NOMO-1 treated with DMSO at 0.1 percent for 48 hours (cell line): ENCODE measurements around the gene FDPS.
A peak's percentile ranks its signal among the peaks of the same experiment; 100 is the strongest.
"Not testable (repeated sequence)": the region's sequence is repeated elsewhere in the genome, so short reads cannot be mapped to it uniquely, and the experiment has no call there.

Source experiments
- DNase-seq: peaks from one replicate; lab custom pipeline; 2025; ENCODE audit not compliant: unreplicated experiment; lab: John Stamatoyannopoulos, UW

The FDPS gene

DNA sequence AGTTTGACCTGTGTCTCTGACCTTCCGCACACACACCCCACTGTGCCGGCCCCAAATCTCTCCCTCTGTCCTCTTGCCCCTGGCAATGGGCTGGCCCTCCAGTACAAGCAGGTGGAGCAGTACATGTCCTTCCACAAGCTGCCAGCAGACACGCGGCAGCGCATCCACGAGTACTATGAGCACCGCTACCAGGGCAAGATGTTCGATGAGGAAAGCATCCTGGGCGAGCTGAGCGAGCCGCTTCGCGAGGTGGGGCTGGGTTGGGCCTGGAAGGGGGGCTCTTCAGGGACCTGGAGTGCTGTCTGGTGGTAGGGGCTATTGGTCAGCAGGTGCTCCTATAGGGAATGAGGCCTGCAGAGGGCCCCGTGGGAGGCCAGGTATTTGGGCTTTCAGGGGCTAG, 23.6 kb upstream of the FDPS start:
- DNase-seq: no peak

DNA sequence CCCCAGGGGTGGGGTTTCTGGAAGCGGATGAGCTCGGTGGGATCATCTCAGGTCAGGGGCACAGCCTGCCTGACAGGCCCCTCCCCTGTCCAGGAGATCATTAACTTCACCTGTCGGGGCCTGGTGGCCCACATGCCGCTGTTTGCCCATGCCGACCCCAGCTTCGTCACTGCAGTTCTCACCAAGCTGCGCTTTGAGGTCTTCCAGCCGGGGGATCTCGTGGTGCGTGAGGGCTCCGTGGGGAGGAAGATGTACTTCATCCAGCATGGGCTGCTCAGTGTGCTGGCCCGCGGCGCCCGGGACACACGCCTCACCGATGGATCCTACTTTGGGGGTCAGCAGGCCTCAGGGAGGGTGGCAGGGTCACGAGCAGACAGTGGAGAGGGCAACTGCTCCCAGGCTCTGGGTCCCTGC, 23.0 kb upstream of the FDPS start:
- DNase-seq: no peak

DNA sequence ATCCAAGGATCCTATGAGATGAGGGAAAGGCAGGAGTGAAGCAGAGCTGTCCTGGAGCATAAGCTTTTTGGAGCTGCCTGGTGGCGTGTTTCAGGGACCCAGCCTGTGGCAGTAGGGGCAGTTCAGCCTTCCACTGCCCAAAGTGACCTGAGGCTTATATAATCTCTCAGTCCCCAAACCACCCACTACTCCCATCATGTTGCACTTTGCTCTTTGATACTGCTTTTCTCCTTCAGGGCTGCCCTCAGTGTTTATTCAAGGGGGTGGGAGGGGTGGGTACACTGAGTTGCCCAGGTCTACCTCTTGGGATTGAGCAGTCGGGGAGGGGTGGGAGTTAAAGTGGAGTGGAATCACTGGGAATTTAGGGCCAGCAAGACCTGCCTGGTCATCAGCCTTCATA, 22.1 kb upstream of the FDPS start:
- DNase-seq: no peak

DNA sequence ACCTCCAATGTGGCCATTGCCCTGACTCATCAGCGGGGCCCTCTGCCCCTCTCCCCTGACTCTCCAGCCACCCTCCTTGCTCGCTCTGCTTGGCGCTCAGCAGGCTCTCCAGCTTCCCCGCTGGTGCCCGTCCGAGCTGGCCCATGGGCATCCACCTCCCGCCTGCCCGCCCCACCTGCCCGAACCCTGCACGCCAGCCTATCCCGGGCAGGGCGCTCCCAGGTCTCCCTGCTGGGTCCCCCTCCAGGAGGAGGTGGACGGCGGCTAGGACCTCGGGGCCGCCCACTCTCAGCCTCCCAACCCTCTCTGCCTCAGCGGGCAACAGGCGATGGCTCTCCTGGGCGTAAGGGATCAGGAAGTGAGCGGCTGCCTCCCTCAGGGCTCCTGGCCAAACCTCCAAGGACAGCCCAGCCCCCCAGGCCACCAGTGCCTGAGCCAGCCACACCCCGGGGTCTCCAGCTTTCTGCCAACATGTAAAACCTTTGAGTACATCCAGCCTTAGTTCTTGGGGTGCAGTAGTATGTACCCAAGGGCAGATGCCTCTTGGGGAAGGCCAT, 20.6 kb upstream of the FDPS start:
- no peak for DNase-seq

DNA sequence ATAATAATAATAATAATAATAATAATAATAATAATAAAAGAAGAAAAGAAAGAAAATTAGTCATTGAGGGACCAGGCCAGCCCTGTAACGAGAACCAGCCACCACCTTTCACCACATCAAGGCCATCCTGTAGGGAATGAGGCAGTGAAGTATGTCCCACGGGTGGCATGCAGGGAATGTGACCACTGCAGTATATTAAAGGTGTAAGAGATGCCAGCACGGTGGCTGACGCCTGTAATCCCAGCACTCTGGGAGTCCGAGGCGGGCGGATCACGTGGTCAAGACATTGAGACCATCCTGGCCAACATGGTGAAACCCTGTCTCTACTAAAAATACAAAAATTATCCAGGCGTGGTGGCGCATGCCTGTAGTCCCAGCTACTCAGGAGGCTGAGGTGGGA, 17.7 kb upstream of the FDPS start:
- DNase-seq: not testable (repeated sequence)

DNA sequence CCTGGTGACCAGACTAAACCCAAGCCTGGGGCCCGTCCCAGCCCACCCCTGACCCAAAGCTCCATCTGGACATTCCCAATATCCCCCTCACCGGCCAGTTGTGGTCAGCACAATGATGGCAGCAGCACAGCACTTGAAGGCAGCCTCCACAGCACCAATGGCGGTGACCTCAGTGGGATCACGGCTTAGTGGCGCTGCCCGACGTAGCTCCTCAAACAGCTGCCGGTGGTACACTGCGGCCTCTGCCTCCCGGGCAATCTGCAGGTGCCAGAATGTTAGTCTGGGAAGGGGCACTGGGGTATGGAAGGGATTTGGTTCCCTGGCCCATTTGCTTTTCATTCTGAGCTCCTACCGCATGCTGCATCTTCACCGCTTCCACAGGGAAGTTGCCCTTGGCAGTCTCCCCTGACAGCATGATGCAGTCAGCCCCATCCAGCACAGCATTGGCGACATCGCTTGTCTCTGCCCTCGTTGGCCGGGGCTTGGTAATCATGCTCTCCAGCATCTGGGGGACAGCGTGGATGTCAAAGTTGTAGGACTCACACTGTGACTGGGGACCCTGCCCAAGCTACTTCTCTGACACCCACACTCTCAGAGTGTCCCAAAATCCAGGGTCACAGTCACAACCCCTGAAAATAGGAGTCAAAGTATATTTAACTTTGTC, 15.4 kb upstream of the FDPS start:
- DNase-seq: no peak

DNA sequence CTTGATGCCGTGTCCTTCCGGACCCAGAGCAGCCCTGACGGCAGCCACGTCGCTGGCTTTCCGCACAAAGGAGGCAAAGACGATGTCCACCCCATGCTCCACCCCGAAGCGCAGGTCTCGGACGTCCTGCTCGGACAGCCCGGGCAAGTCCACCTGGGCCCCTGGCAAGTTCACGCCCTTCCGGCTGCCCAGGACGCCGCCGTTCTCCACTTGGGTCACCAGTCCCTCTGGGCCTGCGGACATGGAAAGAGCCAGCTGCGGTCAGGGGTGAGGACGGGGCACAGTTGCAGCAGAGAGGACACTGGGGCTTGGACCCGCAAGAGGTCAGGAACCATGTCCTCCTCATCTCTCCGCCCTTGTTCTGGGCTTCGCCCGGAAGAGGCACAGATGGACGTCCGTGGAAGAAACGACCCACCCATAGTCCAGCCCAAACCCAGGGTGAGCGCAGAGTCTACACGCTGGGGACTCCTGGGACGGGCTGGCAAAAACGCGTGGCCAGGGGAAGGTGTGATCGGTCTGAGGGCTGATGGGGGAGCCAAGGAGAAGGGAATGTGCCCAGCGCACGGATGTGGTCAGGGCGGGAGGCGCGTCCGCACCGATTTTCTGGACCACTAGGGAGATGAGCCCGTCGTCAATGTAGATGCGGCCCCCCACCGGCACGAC, 14.0 kb upstream of the FDPS start:
- no peak for DNase-seq

DNA sequence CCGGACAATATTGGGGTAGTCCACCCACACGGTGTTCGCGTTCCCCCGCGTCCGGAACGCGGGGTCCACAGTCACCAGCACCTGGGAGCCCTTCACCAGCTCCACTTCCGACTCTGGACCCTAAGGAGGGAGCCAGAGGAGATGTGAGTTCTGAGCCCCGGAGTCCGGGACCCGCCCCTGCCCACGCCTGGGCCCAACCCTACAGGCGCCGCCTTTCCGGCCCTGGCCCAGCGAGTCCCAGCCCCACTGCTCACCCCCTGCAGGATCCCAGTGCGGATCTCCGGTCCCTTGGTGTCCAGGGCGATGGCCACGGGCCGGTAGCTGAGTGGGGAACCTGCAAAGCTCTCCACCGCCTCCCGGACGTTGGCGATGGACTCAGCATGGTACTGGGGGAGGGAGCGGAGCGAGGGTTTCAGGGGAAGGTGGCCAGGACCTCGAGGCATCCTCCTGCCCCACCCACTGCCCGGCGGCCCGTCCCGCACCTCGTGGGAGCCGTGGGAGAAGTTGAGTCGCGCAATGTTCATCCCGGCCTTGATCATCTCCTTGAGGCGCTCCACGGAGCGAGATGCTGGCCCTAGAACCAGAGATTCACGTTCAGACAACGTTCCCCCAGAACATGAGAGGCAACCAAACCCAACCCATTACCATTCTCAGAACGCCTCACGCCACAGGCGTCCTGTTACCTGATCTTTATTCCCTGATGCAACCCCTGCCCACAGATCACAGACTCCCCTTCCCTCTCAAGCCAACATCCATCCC, 13.3 kb upstream of the FDPS start:
- DNase-seq: no peak

DNA sequence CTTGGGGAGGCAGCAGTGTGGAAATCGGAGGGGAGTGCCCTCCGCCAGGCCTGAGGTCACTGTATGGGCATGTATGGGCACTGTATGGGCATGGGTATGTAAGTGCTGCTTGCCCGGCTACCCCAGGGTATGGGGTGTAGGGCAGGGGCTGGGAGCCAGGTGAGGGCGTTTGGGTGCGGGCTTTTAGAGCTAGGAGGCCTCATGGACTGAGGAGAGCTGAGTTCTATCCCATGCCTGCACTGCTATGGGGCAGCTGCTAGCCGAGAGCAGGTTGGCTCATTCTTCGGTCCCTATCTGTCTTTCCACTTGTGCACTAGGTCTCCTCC, 12.8 kb upstream of the FDPS start:
- no peak for DNase-seq

DNA sequence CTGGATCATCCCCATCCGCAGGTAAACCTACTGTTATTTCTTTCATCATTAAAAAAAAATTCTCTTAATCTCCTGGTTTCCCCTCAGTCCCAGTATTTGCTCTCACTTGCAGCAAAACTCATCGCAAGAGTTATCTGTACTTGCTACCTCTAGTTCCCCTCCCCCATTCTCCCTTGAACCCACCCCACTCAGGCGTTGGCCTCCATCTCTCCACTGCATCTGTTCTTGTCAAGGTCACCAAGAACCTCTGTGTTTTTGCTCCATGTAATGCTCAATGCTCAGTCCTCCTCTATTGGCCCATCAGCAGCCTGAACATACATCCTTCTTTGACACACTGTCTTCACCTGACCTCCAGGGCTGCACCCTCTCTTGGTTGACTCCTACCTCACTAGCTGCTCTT, 12.0 kb upstream of the FDPS start:
- DNase-seq: no peak

DNA sequence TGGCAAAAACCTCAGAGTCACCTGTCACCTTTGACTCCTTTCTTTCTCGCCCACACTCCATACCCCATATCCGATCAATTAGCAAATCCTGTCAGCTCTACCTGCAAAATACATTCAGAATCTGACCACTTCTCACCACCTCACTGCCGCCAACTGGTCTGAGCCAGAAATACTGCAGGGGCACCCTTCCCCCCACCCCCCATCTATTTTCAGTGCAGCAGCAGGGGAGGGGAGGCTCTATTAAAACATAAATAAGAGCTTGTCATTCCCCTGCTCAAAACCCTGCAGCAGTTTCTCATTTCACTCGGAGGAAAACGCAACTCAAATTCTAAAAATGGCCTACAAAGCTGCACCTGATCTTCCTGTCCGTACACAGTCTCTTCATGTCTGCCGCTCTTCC, 11.3 kb upstream of the FDPS start:
- no peak for DNase-seq

DNA sequence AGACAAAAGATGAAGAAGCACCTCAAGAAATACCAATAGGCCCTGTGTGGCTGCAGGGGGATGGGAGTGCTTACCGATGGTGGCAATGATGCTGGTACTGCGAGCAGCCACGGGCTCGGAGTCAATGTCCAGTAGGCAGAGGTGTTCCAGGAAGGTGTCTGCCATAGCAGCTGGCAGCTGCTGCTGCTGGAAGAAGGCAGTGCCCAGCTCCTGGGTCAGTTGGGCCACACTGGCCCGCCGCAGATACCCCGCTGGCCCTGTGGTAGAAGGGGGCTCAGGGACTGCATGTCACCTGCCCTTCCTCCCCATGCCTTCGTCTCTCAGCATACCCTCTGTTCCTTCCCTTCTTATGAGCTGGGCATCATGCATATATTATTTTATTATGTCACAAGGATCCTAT, 8.6 kb upstream of the FDPS start:
- no peak for DNase-seq

DNA sequence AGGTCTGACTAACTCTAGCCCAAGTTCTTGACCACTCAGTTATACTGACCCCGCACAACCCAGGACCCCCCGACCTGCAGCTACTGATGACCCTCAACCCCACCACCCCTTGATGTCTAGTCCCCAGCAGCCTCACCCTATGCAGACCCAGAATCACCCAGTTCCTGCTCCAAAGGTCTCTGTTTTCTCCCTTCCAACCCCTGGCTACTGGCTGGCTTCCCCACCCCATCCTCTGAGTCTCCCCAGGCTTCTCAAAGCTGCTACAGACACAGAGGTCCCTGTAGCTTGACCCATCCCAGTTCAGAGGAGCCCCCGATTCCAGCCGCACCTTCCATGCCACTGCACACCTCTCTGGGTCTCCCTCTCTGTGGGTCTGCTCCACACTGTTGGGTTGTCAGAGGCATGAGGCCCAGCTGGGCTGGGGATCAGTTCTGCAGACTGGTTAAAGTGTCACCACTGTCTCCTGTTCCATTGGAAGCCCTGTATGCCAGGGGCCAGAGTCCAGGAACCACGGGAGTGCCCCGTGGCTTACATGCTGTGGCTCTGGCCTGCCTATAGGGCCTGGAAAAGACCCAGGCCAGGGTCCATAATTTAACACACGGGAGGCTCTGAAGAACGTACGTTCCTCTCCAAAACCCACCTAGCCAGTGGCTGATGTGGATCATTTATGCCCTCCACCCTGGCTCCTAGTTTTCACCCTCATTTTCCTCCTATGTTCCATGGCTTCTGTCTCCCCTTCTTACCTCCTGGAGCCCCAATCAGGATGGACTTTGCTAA, 7.9 kb upstream of the FDPS start:
- no peak for DNase-seq

DNA sequence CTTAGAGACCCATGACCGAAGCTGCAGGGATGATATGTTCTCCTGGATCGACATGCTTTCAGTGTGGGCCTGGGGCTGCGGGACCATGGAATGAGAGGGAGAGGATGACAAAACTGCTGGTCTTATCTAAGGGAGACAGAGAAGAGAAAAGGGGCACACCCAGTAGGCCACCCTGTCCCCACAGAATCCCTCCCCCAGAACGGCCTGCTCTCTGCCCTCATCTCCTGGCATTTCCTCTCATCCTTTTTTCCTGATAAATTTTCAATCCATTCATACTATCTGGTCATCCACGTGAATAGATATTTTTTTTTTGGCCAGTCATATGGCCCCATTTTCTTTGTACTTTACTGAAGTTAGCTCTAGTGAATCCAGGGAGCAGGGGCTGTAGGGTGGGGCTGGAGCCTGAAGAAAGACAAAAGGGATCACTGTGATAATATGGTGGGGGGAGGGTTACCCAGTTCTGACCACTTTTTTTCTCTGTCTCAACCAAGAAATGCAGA, 7.3 kb upstream of the FDPS start, which contains the start of gene PKLR:
TSS of gene PKLR (minus strand) at position 97 of the 500 bp plus-strand sequence. CDS start at position 54, 43 bp downstream.
- DNase-seq: no peak

DNA sequence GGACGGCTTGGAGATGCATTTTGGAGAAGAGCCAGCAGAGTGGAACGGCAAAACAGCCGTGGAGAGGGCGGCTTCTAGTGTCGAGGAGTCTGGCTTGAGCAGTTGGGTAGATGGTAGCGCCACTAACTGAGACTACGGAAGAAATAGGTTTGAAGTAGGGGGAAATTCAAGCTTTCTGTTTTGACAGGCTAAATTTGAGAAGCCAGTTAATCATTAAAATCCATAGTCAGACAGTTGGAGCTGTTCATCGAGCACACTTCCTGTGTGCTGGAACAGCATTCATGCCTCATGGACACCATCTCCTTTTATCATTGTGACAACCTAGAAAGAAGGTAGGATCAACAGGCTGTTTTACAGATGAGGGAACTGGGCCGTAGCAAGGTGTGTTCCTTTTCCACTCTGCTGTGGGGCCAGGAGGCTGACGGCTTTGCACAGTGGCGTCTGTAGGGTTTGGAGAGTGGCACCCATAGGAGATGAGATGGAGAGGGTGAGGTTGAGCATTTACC, 4.1 kb upstream of the FDPS start:
- no peak for DNase-seq

DNA sequence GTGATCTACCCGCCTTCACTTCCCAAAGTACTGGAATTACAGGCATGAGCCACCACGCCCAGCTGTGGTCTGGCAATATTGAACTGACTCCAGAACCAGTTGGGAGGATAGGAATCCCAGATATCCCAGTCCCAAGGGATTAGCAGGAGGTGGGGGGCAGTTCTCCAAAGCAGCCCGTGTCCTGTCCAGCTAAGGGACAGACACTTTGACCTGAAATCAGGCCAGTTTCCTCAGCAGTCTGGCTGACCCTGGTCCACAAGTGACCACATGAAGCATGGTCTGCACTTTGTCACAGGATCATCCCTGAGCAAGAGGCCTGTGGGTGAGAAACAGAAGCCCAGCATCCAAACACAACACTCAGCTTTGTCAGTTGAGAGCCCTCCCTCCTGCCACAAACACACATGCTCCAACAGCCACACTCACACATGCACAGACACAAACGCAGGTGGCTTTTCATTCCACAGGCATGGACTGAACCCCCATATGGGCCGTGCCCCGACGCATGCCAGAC, 2.7 kb upstream of the FDPS start:
- DNase-seq: no peak

DNA sequence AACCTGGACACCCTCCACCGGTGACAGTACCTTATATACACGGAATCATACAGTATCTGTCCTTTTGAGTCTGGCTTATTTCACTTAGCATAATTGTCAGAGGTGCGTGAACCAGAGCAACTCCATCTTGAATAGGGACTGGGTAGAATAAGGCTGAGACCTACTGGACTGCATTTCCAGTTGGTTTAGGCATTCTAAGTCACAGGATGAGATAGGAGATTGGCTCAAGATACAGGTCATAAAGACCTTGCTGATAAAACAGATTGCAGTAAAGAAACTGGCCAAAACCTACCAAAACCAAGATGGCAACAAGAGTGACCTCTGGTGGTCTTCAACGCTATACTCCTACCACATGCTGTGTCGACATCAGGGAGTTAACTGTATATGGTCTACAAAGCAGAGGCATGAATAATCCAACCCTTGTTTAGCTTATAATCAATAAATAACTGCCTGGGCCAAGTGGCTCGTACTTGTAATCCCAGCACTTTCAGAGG, 1.4 kb upstream of the FDPS start:
- peak; percentile 69 for DNase-seq

DNA sequence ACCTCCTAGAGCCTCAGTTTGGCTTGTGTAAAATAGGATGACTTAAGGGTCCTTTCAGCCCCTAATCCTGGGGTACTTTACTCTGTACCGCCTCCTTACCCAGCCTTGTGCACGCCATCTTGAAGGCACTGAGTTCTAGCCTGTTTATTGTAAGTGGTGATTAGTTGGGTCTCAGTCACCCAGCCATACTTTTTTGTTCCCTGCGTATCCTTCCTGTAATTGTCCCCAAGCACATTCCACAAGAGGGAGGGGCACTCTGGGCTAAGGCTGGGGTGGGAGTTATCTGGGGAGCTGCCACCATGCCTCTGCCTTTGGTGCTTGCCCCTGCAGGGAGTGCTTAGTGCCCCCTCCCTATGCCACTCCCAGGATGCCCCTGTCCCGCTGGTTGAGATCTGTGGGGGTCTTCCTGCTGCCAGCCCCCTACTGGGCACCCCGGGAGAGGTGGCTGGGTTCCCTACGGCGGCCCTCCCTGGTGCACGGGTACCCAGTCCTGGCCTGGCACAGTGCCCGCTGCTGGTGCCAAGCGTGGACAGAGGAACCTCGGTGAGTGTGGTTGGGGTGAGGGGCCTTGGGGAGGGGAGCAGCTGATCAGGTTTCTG, 856 bp downstream of the FDPS start:
- DNase-seq: no peak

DNA sequence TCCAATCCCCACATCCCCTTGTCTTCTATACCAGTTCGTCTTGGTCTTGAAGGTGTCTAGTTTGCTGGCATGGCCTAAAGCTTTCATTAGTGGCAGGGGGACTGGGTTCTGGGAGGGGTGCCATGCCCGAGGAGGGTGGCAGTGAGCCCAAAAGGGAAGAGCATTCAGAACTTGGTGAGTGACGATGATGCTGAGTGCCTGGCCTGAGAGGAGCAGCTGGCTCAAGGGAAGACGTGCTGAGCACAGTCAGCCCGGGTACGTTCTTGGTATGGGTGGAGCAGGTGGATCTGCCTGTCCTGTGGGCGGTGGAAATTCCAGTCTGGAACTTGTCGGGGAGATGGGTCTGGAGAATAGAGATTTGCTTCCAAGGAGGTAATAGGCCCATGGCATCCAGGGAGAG, 4.6 kb downstream of the FDPS start:
- no peak for DNase-seq

DNA sequence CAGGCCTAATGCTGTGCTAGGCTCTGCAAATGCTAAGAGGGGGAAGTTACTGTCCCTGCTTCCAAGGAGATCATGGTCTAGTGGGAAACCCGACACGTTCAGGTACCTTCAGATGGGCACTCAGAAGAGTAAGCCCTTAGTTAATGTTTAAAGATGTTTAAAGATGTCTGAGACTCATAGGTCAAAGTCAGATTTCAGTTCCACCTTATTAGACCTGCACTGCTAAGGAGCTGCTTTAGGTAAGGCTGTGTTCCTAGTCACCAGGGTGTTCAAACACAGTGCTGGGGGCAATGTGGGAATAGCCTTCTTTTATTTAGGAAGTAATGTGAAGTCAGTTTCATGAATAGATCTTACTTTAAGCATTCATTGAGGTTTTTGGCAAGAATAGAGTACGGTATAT, 8.3 kb downstream of the FDPS start:
- no peak for DNase-seq
